Airway epithelial cell (primary cell): ENCODE measurements around the gene HEBP2. TPM values are rescaled to one million over a fixed set of nuclear protein-coding genes. Genes with fewer than 3 reads are reported as not detected.

Source experiments
- total RNA-seq: library from RNA; depleted of rRNA; stranded (reverse); fragments of >200 nt; gene quantifications from 2 replicates; pipeline ENCODE4 v1.2.3, GENCODE V29; 2015

Gene HEBP2
- total RNA-seq: 94.4 and 151 TPM in 2 replicates

DNA sequence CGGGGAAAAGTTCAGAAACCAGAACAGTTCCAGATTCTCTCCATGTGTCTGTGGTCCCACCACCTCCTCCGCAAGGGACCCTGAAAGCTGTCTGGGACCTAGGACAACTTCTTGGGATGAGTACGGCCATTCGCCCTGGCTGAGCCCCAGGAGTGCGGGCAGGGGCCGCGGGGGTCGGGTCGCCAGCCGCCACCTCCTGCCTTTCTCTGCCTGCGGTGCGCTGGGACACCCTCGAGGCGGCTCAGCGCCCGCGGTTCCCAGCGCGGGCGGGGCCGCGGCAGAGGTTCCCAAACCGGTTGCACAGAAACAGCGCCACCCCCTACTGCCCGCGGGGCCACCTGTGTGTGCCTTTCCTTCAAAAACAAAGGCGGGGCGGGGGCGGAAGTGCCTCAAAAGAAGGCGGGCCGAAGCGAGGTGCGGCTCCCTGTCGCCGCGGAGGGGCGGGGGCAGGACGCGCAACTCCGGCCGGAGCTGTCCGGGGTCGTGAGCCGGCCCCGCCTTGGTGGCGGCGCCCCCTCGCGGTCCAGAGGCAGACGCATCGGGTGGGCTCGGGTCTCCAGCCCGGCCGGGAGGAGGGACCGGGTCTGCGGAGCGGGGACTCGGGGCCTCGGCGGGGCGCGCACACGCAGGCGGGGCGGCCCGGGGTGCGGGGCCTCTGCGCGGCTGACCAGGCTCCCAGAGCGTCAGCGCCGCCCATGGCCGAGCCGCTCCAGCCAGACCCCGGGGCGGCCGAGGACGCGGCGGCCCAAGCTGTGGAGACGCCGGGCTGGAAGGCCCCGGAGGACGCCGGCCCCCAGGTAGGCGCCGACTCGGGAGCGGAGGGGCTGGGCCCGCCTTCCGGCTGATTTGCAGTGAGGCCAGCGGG lies at the start of gene HEBP2:
Gene HEBP2, plus strand, starts transcription at position 423 of the 865 bp plus-strand sequence. Its CDS starts 273 bp downstream, at position 696.

DNA sequence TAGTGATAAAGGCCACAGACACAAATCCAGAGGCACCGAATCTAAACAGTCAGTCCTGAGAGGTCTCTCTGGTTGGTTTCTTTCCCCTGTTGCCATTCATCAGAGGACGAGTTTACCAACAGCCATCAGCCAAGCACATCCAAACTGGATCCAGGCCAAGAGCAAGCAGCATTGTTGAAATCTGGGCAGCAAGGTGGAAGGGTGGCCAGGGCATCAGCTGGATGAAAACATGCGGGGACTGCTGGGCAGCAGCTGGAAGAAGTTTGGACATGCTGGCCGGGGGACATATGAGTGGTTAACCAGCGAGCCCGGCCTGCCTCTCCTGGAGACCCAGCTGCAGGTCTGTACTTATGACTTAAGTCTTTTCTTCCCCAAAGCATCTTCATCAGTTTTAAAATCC lies 26.2 kb upstream of the HEBP2 start, which contains the start of gene SMIM28:
Gene SMIM28, plus strand, starts transcription at position 62 of the 400 bp plus-strand sequence. Its CDS starts 168 bp downstream, at position 230.

Other genes starting within 250 kb of the HEBP2 start
- 3.0 and 4.9 TPM in 2 replicates for gene ARFGEF3, start 242.3 kb upstream of the HEBP2 start, total RNA-seq
- not detected in 2 replicates for gene PBOV1, start 185.7 kb upstream of the HEBP2 start, total RNA-seq
- not detected in 2 replicates for gene SMIM28, start 26.3 kb upstream of the HEBP2 start, total RNA-seq
- gene NHSL1, start 95.3 kb downstream of the HEBP2 start, total RNA-seq: 15.1 and 21.5 TPM in 2 replicates